K562 (cell line): ENCODE results near the gene DMWD. TPM values are rescaled to one million over a fixed set of nuclear protein-coding genes. Genes with fewer than 3 reads are reported as not detected.

Experiments used
- ADNP ChIP-seq: fragments of 200-800 bp; sonication (Bioruptor generic); IDR thresholded peaks from 2 replicates; pipeline ENCODE4 v1.6.1; 2016; ENCODE audit warnings: missing genetic modification characterization, missing compliant biosample characterization
- DACH1 ChIP-seq: fragments of 450-650 bp; IDR thresholded peaks from 2 replicates; pipeline ENCODE4 v1.6.1; 2018; ENCODE audit not compliant: partially characterized antibody
- ETV5 ChIP-seq: sonication (generic); formaldehyde crosslinking; IDR thresholded peaks from 2 replicates; pipeline ENCODE4 v1.4.0; 2020; ENCODE audit warnings: low read depth, mild to moderate bottlenecking, missing genetic modification reagents
- HNRNPL ChIP-seq: fragments of 200-400 bp; formaldehyde crosslinking; IDR thresholded peaks from 2 replicates; pipeline ENCODE4 v1.6.1; 2017; ENCODE audit warnings: low read depth, mild to moderate bottlenecking, low read length
- KDM4B ChIP-seq, 2 experiments: fragments of 450-650 bp in 1 of 2; sonication (generic) in 1 of 2; IDR thresholded peaks; 2 replicates each; pipeline ENCODE4 v1.6.1; 2016 to 2017; ENCODE audit warnings: borderline replicate concordance in 2 of 2, antibody characterized with exemption in 1 of 2, low read depth in 1 of 2, mild to moderate bottlenecking in 1 of 2
- MCM5 ChIP-seq: fragments of 450-650 bp; IDR thresholded peaks from 2 replicates; pipeline ENCODE4 v1.6.1; 2016; ENCODE audit warnings: low read depth
- MTA3 ChIP-seq: fragments of 450-650 bp; formaldehyde crosslinking; IDR thresholded peaks from 2 replicates; pipeline ENCODE4 v1.6.1; 2017; ENCODE audit warnings: mild to moderate bottlenecking, borderline replicate concordance
- POLR2AphosphoS2 ChIP-seq: IDR thresholded peaks from 2 replicates; pipeline ENCODE4 v1.6.1; 2012; ENCODE audit warnings: low read length, improper control_type of control experiment
- PRPF4 ChIP-seq: fragments of 200-400 bp; formaldehyde crosslinking; IDR thresholded peaks from one replicate; pipeline ENCODE4 v1.6.1; 2017; ENCODE audit warnings: low read length, low read depth, mild to moderate bottlenecking; ENCODE audit not compliant: insufficient read depth, poor library complexity, severe bottlenecking
- RBFOX2 ChIP-seq: fragments of 200-400 bp; formaldehyde crosslinking; IDR thresholded peaks from 2 replicates; pipeline ENCODE4 v1.6.1; 2017; ENCODE audit warnings: low read depth, mild to moderate bottlenecking, low read length, moderate library complexity
- RNF2 ChIP-seq: sonication (generic); IDR thresholded peaks from 2 replicates; pipeline ENCODE4 v1.6.1; 2016
- RUNX1 ChIP-seq: sonication (generic); IDR thresholded peaks from 2 replicates; pipeline ENCODE4 v1.6.1; 2016; ENCODE audit warnings: antibody characterized with exemption, low read depth
- SMAD3 ChIP-seq: fragments of 450-650 bp; formaldehyde crosslinking; conservative IDR thresholded peaks from 2 replicates; pipeline ENCODE4 v1.4.0; 2020; ENCODE audit warnings: mild to moderate bottlenecking
- TCF7 ChIP-seq: sonication (generic); IDR thresholded peaks from 2 replicates; pipeline ENCODE4 v1.6.1; 2016; ENCODE audit warnings: antibody characterized with exemption, borderline replicate concordance
- TRIM24 ChIP-seq, 2 experiments: fragments of 450-650 bp; IDR thresholded peaks; 2 replicates each; pipeline ENCODE4 v1.6.1; 2016
- ZBTB17 ChIP-seq: fragments of 450-650 bp; formaldehyde crosslinking; IDR thresholded peaks from 2 replicates; pipeline ENCODE4 v1.4.0; 2020; ENCODE audit warnings: mild to moderate bottlenecking
- ZFX ChIP-seq: sonication (generic); formaldehyde crosslinking; IDR thresholded peaks from 2 replicates; pipeline ENCODE4 v1.8.0; 2022; ENCODE audit warnings: mild to moderate bottlenecking, missing genetic modification reagents, moderate library complexity
- ZNF174 ChIP-seq: fragments of 250-450 bp; sonication (Bioruptor Pico); IDR thresholded peaks from 2 replicates; pipeline ENCODE4 v1.4.0; 2020; ENCODE audit warnings: mild to moderate bottlenecking
- ZNF184 ChIP-seq: sonication (generic); formaldehyde crosslinking; IDR thresholded peaks from 2 replicates; pipeline ENCODE4 v1.5.0; 2020; ENCODE audit warnings: missing genetic modification reagents
- ZNF766 ChIP-seq: fragments of 200-800 bp; sonication (Bioruptor generic); conservative IDR thresholded peaks from 2 replicates; pipeline ENCODE4 v1.6.1; 2016; ENCODE audit warnings: missing genetic modification characterization, missing compliant biosample characterization
- polyA plus RNA-seq, 8 experiments: library from polyadenylated mRNA; depleted of rRNA in 4 of 8; stranded (reverse) in 5 of 8; unstranded in 3 of 8; fragments of >200 nt; fragmentation: Nextera tagmentation in 2 of 8; fragmentation: Illumina TruSeq in 1 of 8; extraction: Ambion mirVana in 2 of 8; extraction: Trizol in 1 of 8; gene quantifications; 2 replicates each; pipeline versions ENCODE4 v1.2.1 to v1.2.3, GENCODE V29; 2011 to 2014; ENCODE audit warnings: inconsistent platforms in 1 of 8, missing spikeins in 1 of 8
- total RNA-seq, 7 experiments: library from RNA; depleted of rRNA in 6 of 7; stranded (reverse); fragments of >200 nt in 6 of 7; fragmentation: Illumina TruSeq in 2 of 7; extraction: Trizol in 2 of 7; gene quantifications; 2 replicates each; pipeline versions ENCODE4 v1.2.1 to v1.2.3, GENCODE V29; 2011 to 2021; ENCODE audit warnings: low replicate concordance in 1 of 7
- TF ChIP-seq, protein P1 (sequence below): IDR thresholded peaks from 2 replicates; pipeline ENCODE4 v1.6.1; 2012; ENCODE audit warnings: low read depth, low read length, improper control_type of control experiment, borderline replicate concordance
- TF ChIP-seq, protein P2 (sequence below): fragments of 250-450 bp; sonication (Bioruptor Pico); IDR thresholded peaks from 2 replicates; pipeline ENCODE4 v1.4.0; 2020; ENCODE audit warnings: mild to moderate bottlenecking, moderate library complexity, borderline replicate concordance
- TF ChIP-seq, protein P3 (sequence below): IDR thresholded peaks from 2 replicates; pipeline ENCODE4 v1.6.1; 2016; ENCODE audit warnings: missing genetic modification characterization, missing compliant biosample characterization

DMWD gene
- total and polyA plus RNA-seq, 9 of the 15 experiments (the other 6 are each of a cell fraction or from before 2014, with no cell fraction given): 4.7 to 54.6 (median 19.0) TPM

DNA sequence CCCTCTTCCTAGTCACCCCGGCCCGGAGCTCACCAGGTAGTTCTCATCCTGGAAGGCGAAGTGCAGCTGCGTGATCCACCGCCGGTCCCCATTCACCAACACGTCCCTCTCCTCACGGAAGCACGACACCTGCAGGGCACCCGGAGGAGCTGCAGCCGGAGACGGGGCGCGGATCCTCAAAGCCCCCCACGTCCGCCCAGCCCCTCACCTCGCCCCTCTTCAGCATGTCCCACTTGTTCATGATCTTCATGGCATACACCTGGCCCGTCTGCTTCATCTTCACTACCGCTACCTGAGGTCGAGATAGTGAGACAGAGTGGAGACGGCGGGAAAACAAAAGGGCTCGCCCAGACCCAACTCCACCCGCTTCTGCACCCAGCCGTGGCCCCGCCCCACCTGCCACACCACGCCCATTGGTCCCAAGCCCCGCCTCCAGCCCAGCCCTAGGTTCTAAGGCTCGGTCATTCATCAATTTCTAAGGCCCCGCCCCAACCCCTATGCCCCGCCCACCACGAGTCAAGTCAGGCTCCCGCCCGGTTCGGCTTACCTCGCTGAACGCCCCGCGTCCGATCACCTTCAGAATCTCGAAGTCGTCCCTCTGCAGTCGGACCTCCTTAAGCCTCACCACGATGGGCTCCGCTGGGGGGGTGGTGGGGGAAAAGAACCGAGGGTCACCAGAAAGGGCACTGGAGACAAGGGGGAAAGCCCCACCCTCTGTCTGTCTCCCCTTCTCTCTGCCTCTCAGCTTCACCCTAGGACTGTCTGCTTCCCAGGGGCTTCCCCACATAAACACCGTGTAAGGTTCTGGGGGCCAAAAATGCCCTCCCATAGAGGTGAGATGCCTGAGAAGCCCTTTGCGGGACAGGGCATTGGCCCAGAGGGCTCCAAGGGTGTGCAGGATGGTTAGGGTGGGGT, 13.2 kb downstream of the DMWD start (continued):
- TF ChIP-seq ZBTB17 (no peak), DACH1 (no peak), ADNP (no peak), POLR2AphosphoS2 (peak; percentile 64; the same call in 1 of the 2 replicates), SMAD3 (CRISPR knock-in tag) (peak; percentile 69; the same call in 1 of the 2 replicates), MCM5 (no peak), TRIM24 (IDR thresholded peaks at IDR 0.05) (peak in 1 of 2 experiments; percentile 45; a peak in 1 of 4 replicates), ETV5 (CRISPR knock-in tag) (no peak), ZNF766 (no peak), TCF7 (no peak), KDM4B (IDR thresholded peaks at IDR 0.05; ENCODE audit: borderline replicate concordance in 2 of 2, low read depth in 1 of 2) (no peak), RBFOX2 (peak; percentile 45), MTA3 (peak; percentile 74), ZFX (CRISPR knock-in tag) (no peak; the same call in 1 of the 2 replicates), ZNF184 (no peak), ZNF174 (CRISPR knock-in tag) (no peak), RUNX1 (no peak), HNRNPL (no peak), PRPF4 (no peak), RNF2 (no peak)
- TF ChIP-seq, protein P1, sequence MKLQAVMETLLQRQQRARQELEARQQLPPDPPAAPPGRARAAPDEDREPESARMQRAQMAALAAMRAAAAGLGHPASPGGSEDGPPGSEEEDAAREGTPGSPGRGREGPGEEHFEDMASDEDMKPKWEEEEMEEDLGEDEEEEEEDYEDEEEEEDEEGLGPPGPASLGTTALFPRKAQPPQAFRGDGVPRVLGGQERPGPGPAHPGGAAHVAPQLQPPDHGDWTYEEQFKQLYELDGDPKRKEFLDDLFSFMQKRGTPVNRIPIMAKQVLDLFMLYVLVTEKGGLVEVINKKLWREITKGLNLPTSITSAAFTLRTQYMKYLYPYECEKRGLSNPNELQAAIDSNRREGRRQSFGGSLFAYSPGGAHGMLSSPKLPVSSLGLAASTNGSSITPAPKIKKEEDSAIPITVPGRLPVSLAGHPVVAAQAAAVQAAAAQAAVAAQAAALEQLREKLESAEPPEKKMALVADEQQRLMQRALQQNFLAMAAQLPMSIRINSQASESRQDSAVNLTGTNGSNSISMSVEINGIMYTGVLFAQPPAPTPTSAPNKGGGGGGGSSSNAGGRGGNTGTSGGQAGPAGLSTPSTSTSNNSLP: no peak
- TF ChIP-seq, protein P2, sequence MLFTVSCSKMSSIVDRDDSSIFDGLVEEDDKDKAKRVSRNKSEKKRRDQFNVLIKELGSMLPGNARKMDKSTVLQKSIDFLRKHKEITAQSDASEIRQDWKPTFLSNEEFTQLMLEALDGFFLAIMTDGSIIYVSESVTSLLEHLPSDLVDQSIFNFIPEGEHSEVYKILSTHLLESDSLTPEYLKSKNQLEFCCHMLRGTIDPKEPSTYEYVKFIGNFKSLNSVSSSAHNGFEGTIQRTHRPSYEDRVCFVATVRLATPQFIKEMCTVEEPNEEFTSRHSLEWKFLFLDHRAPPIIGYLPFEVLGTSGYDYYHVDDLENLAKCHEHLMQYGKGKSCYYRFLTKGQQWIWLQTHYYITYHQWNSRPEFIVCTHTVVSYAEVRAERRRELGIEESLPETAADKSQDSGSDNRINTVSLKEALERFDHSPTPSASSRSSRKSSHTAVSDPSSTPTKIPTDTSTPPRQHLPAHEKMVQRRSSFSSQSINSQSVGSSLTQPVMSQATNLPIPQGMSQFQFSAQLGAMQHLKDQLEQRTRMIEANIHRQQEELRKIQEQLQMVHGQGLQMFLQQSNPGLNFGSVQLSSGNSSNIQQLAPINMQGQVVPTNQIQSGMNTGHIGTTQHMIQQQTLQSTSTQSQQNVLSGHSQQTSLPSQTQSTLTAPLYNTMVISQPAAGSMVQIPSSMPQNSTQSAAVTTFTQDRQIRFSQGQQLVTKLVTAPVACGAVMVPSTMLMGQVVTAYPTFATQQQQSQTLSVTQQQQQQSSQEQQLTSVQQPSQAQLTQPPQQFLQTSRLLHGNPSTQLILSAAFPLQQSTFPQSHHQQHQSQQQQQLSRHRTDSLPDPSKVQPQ (CRISPR knock-in tag): no peak
- TF ChIP-seq, protein P3, sequence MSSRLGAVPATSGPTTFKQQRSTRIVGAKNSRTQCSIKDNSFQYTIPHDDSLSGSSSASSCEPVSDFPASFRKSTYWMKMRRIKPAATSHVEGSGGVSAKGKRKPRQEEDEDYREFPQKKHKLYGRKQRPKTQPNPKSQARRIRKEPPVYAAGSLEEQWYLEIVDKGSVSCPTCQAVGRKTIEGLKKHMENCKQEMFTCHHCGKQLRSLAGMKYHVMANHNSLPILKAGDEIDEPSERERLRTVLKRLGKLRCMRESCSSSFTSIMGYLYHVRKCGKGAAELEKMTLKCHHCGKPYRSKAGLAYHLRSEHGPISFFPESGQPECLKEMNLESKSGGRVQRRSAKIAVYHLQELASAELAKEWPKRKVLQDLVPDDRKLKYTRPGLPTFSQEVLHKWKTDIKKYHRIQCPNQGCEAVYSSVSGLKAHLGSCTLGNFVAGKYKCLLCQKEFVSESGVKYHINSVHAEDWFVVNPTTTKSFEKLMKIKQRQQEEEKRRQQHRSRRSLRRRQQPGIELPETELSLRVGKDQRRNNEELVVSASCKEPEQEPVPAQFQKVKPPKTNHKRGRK (tag): no peak
